Activated CD4-positive, alpha-beta T cell treated with anti-CD3 and anti-CD28 coated beads for 36 hours (primary cell): ENCODE measurements around the gene TUT7. TPM values are rescaled to one million over a fixed set of nuclear protein-coding genes. Genes with fewer than 3 reads are reported as not detected.

Source experiments
- ATAC-seq: fragments of 200-7000 bp; cut with Tn5 transposase; one replicate; pipeline ENCODE4 v1.10.0; 2021; ENCODE audit warnings: mild to moderate bottlenecking, moderate library complexity
- CTCF ChIA-PET: fragments of 350-600 bp; sonication (Branson Sonifier 250); formaldehyde crosslinking; loops from one replicate; lab custom pipeline; 2021; ENCODE audit warnings: antibody characterized with exemption; lab: Charles Lee
- POLR2A ChIA-PET: fragments of 350-600 bp; sonication (Branson Sonifier 250); formaldehyde crosslinking; loops from one replicate; lab custom pipeline; 2021; ENCODE audit warnings: antibody characterized with exemption, inconsistent platforms; lab: Charles Lee
- DNase-seq: peaks from one replicate; pipeline ENCODE4 v3.0.0-alpha.2; 2020
- H3K27ac Mint-ChIP-seq: one replicate; pipeline ENCODE4 v1.8.0; 2021; ENCODE audit warnings: mixed read lengths
- H3K27me3 Mint-ChIP-seq: one replicate; pipeline ENCODE4 v1.8.0; 2021; ENCODE audit warnings: mixed read lengths
- H3K36me3 Mint-ChIP-seq: one replicate; pipeline ENCODE4 v1.8.0; 2021; ENCODE audit warnings: low read depth, mixed read lengths
- H3K4me1 Mint-ChIP-seq: one replicate; pipeline ENCODE4 v1.8.0; 2021; ENCODE audit warnings: mixed read lengths
- H3K4me3 Mint-ChIP-seq: one replicate; pipeline ENCODE4 v1.8.0; 2021; ENCODE audit warnings: mild to moderate bottlenecking, moderate library complexity, mixed read lengths
- H3K9me3 Mint-ChIP-seq: one replicate; pipeline ENCODE4 v1.8.0; 2021; ENCODE audit warnings: low read depth, mixed read lengths
- intact Hi-C, 2 experiments: fragments of 100-400 bp; cut with DNase I in 1 of 2; cut with micrococcal nuclease in 1 of 2; formaldehyde crosslinking; loops; one replicate each; pipeline versions ENCODE4 v1.14.2 to v1.15.1; 2022 to 2024; cut with DNase I, micrococcal nuclease
- total RNA-seq, 2 experiments: library from RNA; stranded (reverse); gene quantifications; one replicate each; pipeline ENCODE4 v1.2.3, GENCODE V29; 2021

TUT7 gene
- total RNA-seq, 2 experiments from 2014 or later = 31.5 to 39.2 TPM

- DNase-seq (no peak), ATAC-seq (no peak)
- Mint-ChIP-seq H3K9me3 (no peaks in the 10 kb centered on the region), H3K36me3 (peaks cover under 1% of the 10 kb centered on the region), H3K4me3 (no peak overlapping the region), H3K4me1 (no peaks in the 10 kb centered on the region), H3K27ac (no peak overlapping the region), H3K27me3 (no peaks in the 10 kb centered on the region)
- CTCF ChIA-PET = no interaction called here
- POLR2A ChIA-PET = no interaction called here
- intact Hi-C loops = no loop called here
Measured at GRCh38 chr9:86361176-86361575, 7.0 kb upstream of the TUT7 start.

GRCh38 chr9:86359151-86359879 lies 5.1 kb upstream of the TUT7 start:
- H3K4me3 Mint-ChIP-seq = no peak overlapping the region
- DNase-seq (no peak), ATAC-seq (no peak)
- POLR2A ChIA-PET = no interaction called here
- peaks cover 4% of the 10 kb centered on the region for H3K4me1 Mint-ChIP-seq
- H3K27ac Mint-ChIP-seq = no peak overlapping the region
- CTCF ChIA-PET = interaction anchor here (1.4 kb wide), 1 partner anchor 55 kb away, joined by 6 read pairs; no protein-coding TSS in a partner anchor
- no peaks in the 10 kb centered on the region for H3K27me3 Mint-ChIP-seq
- no peaks in the 10 kb centered on the region for H3K9me3 Mint-ChIP-seq
- intact Hi-C loops = loop anchor here in 1 of 2 experiments (10.0 kb wide), 1 partner anchor 1945 kb away; no protein-coding TSS in a partner anchor
- H3K36me3 Mint-ChIP-seq = no peaks in the 10 kb centered on the region

- Mint-ChIP-seq H3K4me1 (peaks cover 13% of the 10 kb centered on the region), H3K27ac (no peak overlapping the region), H3K36me3 (peaks cover 9% of the 10 kb centered on the region), H3K27me3 (no peaks in the 10 kb centered on the region), H3K4me3 (no peak overlapping the region), H3K9me3 (no peaks in the 10 kb centered on the region)
- intact Hi-C loops = loop anchor here in 1 of 2 experiments (10.0 kb wide), 1 partner anchor 1948 kb away; no protein-coding TSS in a partner anchor
- ATAC-seq = no peak
- POLR2A ChIA-PET = no interaction called here
- CTCF ChIA-PET = interaction anchor here (0.6 kb wide), 1 partner anchor 62 kb away, joined by 3 read pairs; no protein-coding TSS in a partner anchor
- DNase-seq = no peak
Measured at GRCh38 chr9:86356871-86357866, 3.0 kb upstream of the TUT7 start.

- H3K4me1 Mint-ChIP-seq = peaks cover 20% of the 10 kb centered on the region
- no peaks in the 10 kb centered on the region for H3K27me3 Mint-ChIP-seq
- ChIA-PET CTCF (interaction anchor here (0.6 kb wide), 1 partner anchor 1030 kb away, joined by 3 read pairs; no protein-coding TSS in a partner anchor), POLR2A (no interaction called here)
- no peak overlapping the region for H3K27ac Mint-ChIP-seq
- H3K36me3 Mint-ChIP-seq = peaks cover 20% of the 10 kb centered on the region
- no peaks in the 10 kb centered on the region for H3K9me3 Mint-ChIP-seq
- H3K4me3 Mint-ChIP-seq = no peak overlapping the region
- DNase-seq = peak; percentile 9
- intact Hi-C loops = loop anchor here (2.0 to 10.0 kb wide), 2 partner anchors 415 to 1949 kb away; partner anchors contain the start of gene NAA35 (in 1 of the 2)
- no peak for ATAC-seq
Measured at GRCh38 chr9:86355814-86356213, 1.6 kb upstream of the TUT7 start.

GRCh38 chr9:86354818-86355309 lies 654 bp upstream of the TUT7 start:
- POLR2A ChIA-PET = no interaction called here
- H3K36me3 Mint-ChIP-seq = peaks cover 24% of the 10 kb centered on the region
- CTCF ChIA-PET = interaction anchor here (0.6 kb wide), 1 partner anchor 1031 kb away, joined by 3 read pairs; no protein-coding TSS in a partner anchor
- peak overlapping the region; percentile 76 for H3K27ac Mint-ChIP-seq
- peak overlapping the region; percentile 93 for H3K4me3 Mint-ChIP-seq
- intact Hi-C loops = loop anchor here (1.0 to 10.0 kb wide), 13 partner anchors 50 to 1950 kb away; partner anchors contain the start of genes ISCA1 (in 2 of the 2), NAA35 (in 2 of the 2), AGTPBP1 (in 1 of the 2) and GAS1 (in 1 of the 2)
- H3K4me1 Mint-ChIP-seq = peaks cover 23% of the 10 kb centered on the region
- ATAC-seq = no peak
- no peak for DNase-seq
- H3K27me3 Mint-ChIP-seq = no peaks in the 10 kb centered on the region
- no peaks in the 10 kb centered on the region for H3K9me3 Mint-ChIP-seq

- Mint-ChIP-seq H3K9me3 (no peaks in the 10 kb centered on the region), H3K4me1 (peaks cover 31% of the 10 kb centered on the region), H3K27me3 (no peaks in the 10 kb centered on the region), H3K27ac (peak overlapping the region; percentile 99), H3K36me3 (peaks cover 31% of the 10 kb centered on the region), H3K4me3 (peak overlapping the region; percentile 93)
- ATAC-seq = peak; percentile 31
- ChIA-PET CTCF (interaction anchor here (0.6 kb wide), 2 partner anchors 71 to 1148 kb away, joined by 3 read pairs; partner anchors contain the start of gene ISCA1), POLR2A (interaction anchor here (0.9 kb wide), 1 partner anchor 71 kb away, joined by 4 read pairs; the partner anchor contains the start of gene ISCA1)
- DNase-seq = peak; percentile 54
- intact Hi-C loops = loop anchor here (1.0 to 10.0 kb wide), 15 partner anchors 15 to 1951 kb away; partner anchors contain the start of genes ISCA1 (in 2 of the 2), NAA35 (in 2 of the 2), AGTPBP1 (in 1 of the 2) and GAS1 (in 1 of the 2)
Measured at GRCh38 chr9:86353655-86354010, 577 bp downstream of the TUT7 start.

GRCh38 chr9:86352440-86353077 lies 1.7 kb downstream of the TUT7 start:
- Mint-ChIP-seq H3K4me1 (peaks cover 41% of the 10 kb centered on the region), H3K9me3 (no peaks in the 10 kb centered on the region), H3K4me3 (peak overlapping the region; percentile 93), H3K27ac (peak overlapping the region; percentile 99), H3K27me3 (no peaks in the 10 kb centered on the region), H3K36me3 (peaks cover 39% of the 10 kb centered on the region)
- ChIA-PET POLR2A (interaction anchor here (0.9 kb wide), 1 partner anchor 70 kb away, joined by 4 read pairs; the partner anchor contains the start of gene ISCA1), CTCF (interaction anchor here (1.0 to 1.4 kb wide), 2 partner anchors 12 to 43 kb away, joined by 4 to 15 read pairs; no protein-coding TSS in a partner anchor)
- intact Hi-C loops = loop anchor here (1.0 to 10.0 kb wide), 9 partner anchors 12 to 1952 kb away; partner anchors contain the start of genes AGTPBP1 (in 1 of the 2) and GAS1 (in 1 of the 2)
- DNase-seq (peak; percentile 19), ATAC-seq (peak; percentile 32)

- peaks cover 47% of the 10 kb centered on the region for H3K4me1 Mint-ChIP-seq
- POLR2A ChIA-PET = no interaction called here
- intact Hi-C loops = loop anchor here (1.0 to 10.0 kb wide), 9 partner anchors 12 to 1953 kb away; partner anchors contain the start of genes AGTPBP1 (in 1 of the 2) and GAS1 (in 1 of the 2)
- H3K36me3 Mint-ChIP-seq = peaks cover 39% of the 10 kb centered on the region
- ATAC-seq = no peak
- H3K4me3 Mint-ChIP-seq = peak overlapping the region; percentile 93
- DNase-seq = no peak
- no peaks in the 10 kb centered on the region for H3K9me3 Mint-ChIP-seq
- CTCF ChIA-PET = interaction anchor here (1.0 to 1.4 kb wide), 2 partner anchors 11 to 43 kb away, joined by 4 to 15 read pairs; no protein-coding TSS in a partner anchor
- H3K27ac Mint-ChIP-seq = peak overlapping the region; percentile 89
- H3K27me3 Mint-ChIP-seq = no peaks in the 10 kb centered on the region
Measured at GRCh38 chr9:86351880-86352279, 2.3 kb downstream of the TUT7 start.

GRCh38 chr9:86350006-86350760 lies 4.0 kb downstream of the TUT7 start:
- no peaks in the 10 kb centered on the region for H3K27me3 Mint-ChIP-seq
- H3K4me3 Mint-ChIP-seq = peak overlapping the region; percentile 59
- ATAC-seq = no peak
- POLR2A ChIA-PET = interaction anchor here (0.6 kb wide), 1 partner anchor 446 kb away, joined by 5 read pairs; no protein-coding TSS in a partner anchor
- H3K36me3 Mint-ChIP-seq = peaks cover 49% of the 10 kb centered on the region
- peaks cover 55% of the 10 kb centered on the region for H3K4me1 Mint-ChIP-seq
- CTCF ChIA-PET = interaction anchor here (0.5 to 1.1 kb wide), 3 partner anchors 18 to 250 kb away, joined by 3 to 5 read pairs (median 3); no protein-coding TSS in a partner anchor
- intact Hi-C loops = loop anchor here (5.0 to 10.0 kb wide), 6 partner anchors 48 to 1955 kb away; partner anchors contain the start of genes AGTPBP1 (in 1 of the 2) and GAS1 (in 1 of the 2)
- DNase-seq = no peak
- no peaks in the 10 kb centered on the region for H3K9me3 Mint-ChIP-seq
- H3K27ac Mint-ChIP-seq = no peak overlapping the region
